Keratinocyte (primary cell): Measurements from ENCODE around the gene SLC15A4. TPM values are rescaled to one million over a fixed set of nuclear protein-coding genes. Genes with fewer than 3 reads are reported as not detected.

ENCODE experiments used
- DNase-seq: peaks from one replicate; pipeline ENCODE4 v3.0.0-alpha.2; 2011; ENCODE audit warnings: low read depth, missing footprints, low spot score
- FAIRE-seq: peaks from 2 replicates; lab custom pipeline; 2011; peaks lifted over from hg19 to GRCh38; lab: Jason Lieb, UNC
- H2AFZ ChIP-seq: 2 replicates; pipeline ENCODE4 v1.6.0; 2012; ENCODE audit warnings: low read length, control low read depth, inconsistent platforms; ENCODE audit not compliant: control insufficient read depth
- H3K27ac ChIP-seq: 2 replicates; pipeline ENCODE4 v1.5.1; 2011; ENCODE audit warnings: low read length; ENCODE audit not compliant: control insufficient read depth, insufficient read depth
- H3K27me3 ChIP-seq: 3 replicates; pipeline ENCODE4 v1.6.0; 2011; ENCODE audit warnings: low read length; ENCODE audit not compliant: control insufficient read depth, insufficient read depth; ENCODE audit errors: extremely low read depth
- H3K36me3 ChIP-seq, 2 experiments: 2 replicates in 1 of 2; 3 replicates in 1 of 2; pipeline ENCODE4 v1.5.1; 2011; ENCODE audit warnings: low read length in 2 of 2, mild to moderate bottlenecking in 1 of 2; ENCODE audit not compliant: control insufficient read depth in 2 of 2, insufficient read depth in 2 of 2; ENCODE audit errors: extremely low read depth in 1 of 2
- H3K4me1 ChIP-seq: 3 replicates; pipeline ENCODE4 v1.5.1; 2011; ENCODE audit warnings: low read length; ENCODE audit not compliant: control insufficient read depth, insufficient read depth; ENCODE audit errors: extremely low read depth
- H3K4me2 ChIP-seq: 3 replicates; pipeline ENCODE4 v1.6.0; 2011; ENCODE audit warnings: low read depth, low read length; ENCODE audit not compliant: control insufficient read depth, insufficient read depth; ENCODE audit errors: extremely low read depth
- H3K4me3 ChIP-seq, 3 experiments: fragments of 200-600 bp in 1 of 3; sonication (generic) in 1 of 3; 2 replicates in 2 of 3; 3 replicates in 1 of 3; pipeline ENCODE4 v1.5.1; 2011 to 2016; ENCODE audit warnings: low read length in 3 of 3, mild to moderate bottlenecking in 3 of 3, control low read depth in 2 of 3, inconsistent platforms in 1 of 3, low read depth in 1 of 3, mixed read lengths in 1 of 3, mixed run types in 1 of 3, moderate library complexity in 1 of 3; ENCODE audit not compliant: control insufficient read depth in 2 of 3, insufficient read depth in 2 of 3; ENCODE audit errors: extremely low read depth in 1 of 3
- H3K79me2 ChIP-seq: 2 replicates; pipeline ENCODE4 v1.6.0; 2012; ENCODE audit warnings: low read length; ENCODE audit not compliant: control insufficient read depth, insufficient read depth
- H3K9ac ChIP-seq: 3 replicates; pipeline ENCODE4 v1.6.0; 2011; ENCODE audit warnings: low read length; ENCODE audit not compliant: control insufficient read depth, insufficient read depth; ENCODE audit errors: extremely low read depth
- H3K9me1 ChIP-seq: 3 replicates; pipeline ENCODE4 v1.6.0; 2011; ENCODE audit warnings: low read length; ENCODE audit not compliant: control insufficient read depth, insufficient read depth; ENCODE audit errors: extremely low read depth
- H3K9me3 ChIP-seq: 2 replicates; pipeline ENCODE4 v1.5.1; 2012; ENCODE audit warnings: low read depth, low read length; ENCODE audit not compliant: control insufficient read depth
- H4K20me1 ChIP-seq: 3 replicates; pipeline ENCODE4 v1.6.0; 2011; ENCODE audit warnings: low read length; ENCODE audit not compliant: control insufficient read depth, insufficient read depth; ENCODE audit errors: extremely low read depth
- CTCF ChIP-seq, 3 experiments: IDR thresholded peaks in 1 of 3; conservative IDR thresholded peaks in 1 of 3; optimal IDR thresholded peaks in 1 of 3; 2 replicates in 2 of 3; 3 replicates in 1 of 3; pipeline versions ENCODE3 to v1.5.1; 2011; ENCODE audit warnings: low read length in 3 of 3, mild to moderate bottlenecking in 3 of 3, moderate library complexity in 2 of 3, control low read depth in 1 of 3, inconsistent platforms in 1 of 3; ENCODE audit not compliant: insufficient read depth in 2 of 3; ENCODE audit errors: extremely low read depth in 1 of 3
- EZH2 ChIP-seq: IDR thresholded peaks from one replicate; pipeline ENCODE4 v1.6.1; 2012; ENCODE audit warnings: inconsistent platforms, mild to moderate bottlenecking, low read length, moderate library complexity
- dilution Hi-C: fragments of 300-500 bp; cut with MboI; formaldehyde crosslinking; loops from one replicate; pipeline ENCODE4 v1.7.0; 2020; ENCODE audit warnings: low sequenced_read_pairs; ENCODE audit not compliant: extremely low pct_ligation_motif_present
- polyA plus RNA-seq, 5 experiments: library from polyadenylated mRNA; depleted of rRNA in 3 of 5; stranded (reverse) in 3 of 5; stranded (forward) in 1 of 5; unstranded in 1 of 5; fragments of >200 nt; gene quantifications; 1 replicate in 1 of 5; 2 replicates in 3 of 5; 3 replicates in 1 of 5; pipeline versions ENCODE4 v1.2.1 to v1.2.3, GENCODE V29; 2011 to 2012; ENCODE audit warnings: missing spikeins in 2 of 5, low read depth in 1 of 5, low replicate concordance in 1 of 5

Gene SLC15A4
- polyA plus RNA-seq, 1 donor (not counting 4 experiments of a cell fraction or from before 2014, with no cell fraction given): 39.3 TPM

- Histone ChIP-seq H3K79me2 (no peaks in the 10 kb centered on the region), H2AFZ (no peak overlapping the region), H3K27ac (no peak overlapping the region), H3K4me3 (no peak overlapping the region), H3K4me2 (no peak overlapping the region), H3K4me1 (no peaks in the 10 kb centered on the region), H3K9me3 (no peaks in the 10 kb centered on the region), H3K36me3 (no peaks in the 10 kb centered on the region), H4K20me1 (no peaks in the 10 kb centered on the region), H3K27me3 (no peaks in the 10 kb centered on the region), H3K9me1 (no peaks in the 10 kb centered on the region), H3K9ac (no peak overlapping the region)
- FAIRE-seq (no peak), DNase-seq (no peak)
- dilution Hi-C loops: no loop called here
- TF ChIP-seq EZH2 (no peak), CTCF (optimal IDR thresholded peaks at IDR 0.05 in 1 of 3, IDR thresholded peaks at IDR 0.05 in 1 of 3, conservative IDR thresholded peaks at IDR 0.05 in 1 of 3; ENCODE audit: extremely low read depth in 1 of 3, insufficient read depth in 2 of 3, low read length in 3 of 3) (no peak)
Measured at GRCh38 chr12:128784030-128784760, 39.6 kb downstream of the SLC15A4 start.

- no peak overlapping the region for H2AFZ ChIP-seq
- dilution Hi-C loops: no loop called here
Measured at GRCh38 chr12:128783129-128783574, 40.6 kb downstream of the SLC15A4 start.

More at GRCh38 chr12:128783129-128783574, 40.6 kb downstream of the SLC15A4 start:
- H3K4me3 ChIP-seq: no peak overlapping the region
- no peaks in the 10 kb centered on the region for H3K79me2 ChIP-seq
- H3K9me1 ChIP-seq: no peaks in the 10 kb centered on the region
- H3K27ac ChIP-seq: no peak overlapping the region
- TF ChIP-seq EZH2 (no peak), CTCF (optimal IDR thresholded peaks at IDR 0.05 in 1 of 3, IDR thresholded peaks at IDR 0.05 in 1 of 3, conservative IDR thresholded peaks at IDR 0.05 in 1 of 3; ENCODE audit: extremely low read depth in 1 of 3, insufficient read depth in 2 of 3, low read length in 3 of 3) (no peak)
- FAIRE-seq (no peak), DNase-seq (no peak)
- no peak overlapping the region for H3K4me2 ChIP-seq
- no peaks in the 10 kb centered on the region for H3K4me1 ChIP-seq
- no peaks in the 10 kb centered on the region for H3K27me3 ChIP-seq
- no peaks in the 10 kb centered on the region for H4K20me1 ChIP-seq
- H3K36me3 ChIP-seq: no peaks in the 10 kb centered on the region
- H3K9me3 ChIP-seq: no peaks in the 10 kb centered on the region
- no peak overlapping the region for H3K9ac ChIP-seq
